Measurements from ENCODE around the gene INVS. TPM values are rescaled to one million over a fixed set of nuclear protein-coding genes. Genes with fewer than 3 reads are reported as not detected.
A peak's percentile ranks its signal among the peaks of the same experiment; 100 is the strongest.
"Not testable (repeated sequence)": the region's sequence is repeated elsewhere in the genome, so short reads cannot be mapped to it uniquely, and the experiment has no call there.

Gene INVS
- polyA plus RNA-seq, 3 donors, result 2.9 to 6.7 (median 4.2) TPM

DNA sequence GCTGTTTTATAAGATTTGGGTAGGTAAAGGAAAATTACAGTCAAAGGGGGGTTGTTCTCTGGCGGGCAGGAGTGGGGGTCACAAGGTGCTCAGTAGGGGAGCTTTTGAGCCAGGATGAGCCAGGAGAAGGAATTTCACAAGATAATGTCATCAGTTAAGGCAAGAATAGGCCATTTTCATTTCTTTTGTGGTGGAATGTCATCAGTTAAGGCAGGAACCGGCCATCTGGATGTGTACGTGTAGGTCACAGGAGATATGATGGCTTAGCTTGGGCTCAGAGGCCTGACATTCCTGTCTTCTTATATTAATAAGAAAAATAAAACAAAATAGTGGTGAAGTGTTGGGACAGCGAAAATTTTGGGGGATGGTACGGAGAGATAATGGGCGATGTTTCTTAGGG, 41.3 kb downstream of the INVS start:
- H3K4me1 ChIP-seq (ENCODE audit: control insufficient read depth in 1 of 2, insufficient read depth in 2 of 2, low read length in 2 of 2); H3K4me1 Mint-ChIP-seq; H3K9ac ChIP-seq (ENCODE audit: insufficient read depth, low read length, poor library complexity, severe bottlenecking); H3K4me3 ChIP-seq (replicated peaks in 1 of 3; ENCODE audit: low read depth in 2 of 3, low read length in 3 of 3); H3K27ac ChIP-seq (ENCODE audit: low read depth in 1 of 2, low read length in 2 of 2); H3K27me3 Mint-ChIP-seq (ENCODE audit: low read depth in 3 of 3); H3K36me3 Mint-ChIP-seq; DNase-seq; H3K9me3 Mint-ChIP-seq; H3K4me3 Mint-ChIP-seq; H3K36me3 ChIP-seq (replicated peaks in 1 of 2; ENCODE audit: control insufficient read depth in 1 of 2, insufficient read depth in 2 of 2, low read length in 2 of 2); H3K27ac Mint-ChIP-seq; H3K79me2 ChIP-seq (ENCODE audit: insufficient read depth, low read length); H3K4me2 ChIP-seq (replicated peaks; ENCODE audit: extremely low read depth, low read length, poor library complexity, severe bottlenecking); intact Hi-C loops (cut with micrococcal nuclease); H3K9me3 ChIP-seq (replicated peaks in 1 of 2; ENCODE audit: control insufficient read depth in 1 of 2, insufficient read depth in 1 of 2, low read length in 2 of 2); H3K27me3 ChIP-seq (ENCODE audit: control insufficient read depth in 2 of 2, insufficient read depth in 2 of 2, low read length in 2 of 2); H2AFZ ChIP-seq (ENCODE audit: insufficient read depth, low read depth, low read length, poor library complexity, severe bottlenecking); H4K20me1 ChIP-seq (ENCODE audit: insufficient read depth, low read length): not testable (repeated sequence)
- 88% methylated on average over 3 of the region's 6 CpGs for WGBS (ENCODE audit: insufficient coverage)

DNA sequence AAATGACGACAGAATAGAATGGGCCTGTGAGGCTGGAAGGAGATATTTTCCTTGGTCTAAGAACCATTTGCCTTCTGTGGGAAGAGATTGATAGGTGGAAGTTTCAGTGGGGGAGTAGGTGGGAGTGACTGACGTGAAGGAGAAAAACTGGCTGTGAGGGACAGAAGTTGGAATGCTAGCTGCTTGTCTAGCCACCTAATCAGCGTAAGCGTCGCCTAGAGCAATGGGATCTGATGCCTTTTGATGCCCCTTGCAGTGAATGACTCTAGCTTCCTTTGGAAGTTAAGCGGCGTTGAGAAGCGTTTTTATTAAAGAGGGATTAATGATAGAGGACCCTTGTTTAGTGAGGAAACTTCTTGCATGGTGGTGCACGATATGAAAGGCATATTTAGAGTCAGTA, 42.8 kb downstream of the INVS start:
- H3K9me3 ChIP-seq (replicated peaks in 1 of 2; ENCODE audit: control insufficient read depth in 1 of 2, insufficient read depth in 1 of 2, low read length in 2 of 2); H3K27ac Mint-ChIP-seq; H3K4me3 ChIP-seq (replicated peaks in 1 of 3; ENCODE audit: low read depth in 2 of 3, low read length in 3 of 3); H3K4me1 Mint-ChIP-seq; DNase-seq; H3K36me3 ChIP-seq (replicated peaks in 1 of 2; ENCODE audit: control insufficient read depth in 1 of 2, insufficient read depth in 2 of 2, low read length in 2 of 2); H3K4me2 ChIP-seq (replicated peaks; ENCODE audit: extremely low read depth, low read length, poor library complexity, severe bottlenecking); H3K9ac ChIP-seq (ENCODE audit: insufficient read depth, low read length, poor library complexity, severe bottlenecking); intact Hi-C loops (cut with micrococcal nuclease); H2AFZ ChIP-seq (ENCODE audit: insufficient read depth, low read depth, low read length, poor library complexity, severe bottlenecking); H3K27me3 ChIP-seq (ENCODE audit: control insufficient read depth in 2 of 2, insufficient read depth in 2 of 2, low read length in 2 of 2); H3K4me3 Mint-ChIP-seq; H3K36me3 Mint-ChIP-seq; H3K27me3 Mint-ChIP-seq (ENCODE audit: low read depth in 3 of 3); H3K27ac ChIP-seq (ENCODE audit: low read depth in 1 of 2, low read length in 2 of 2); H3K4me1 ChIP-seq (ENCODE audit: control insufficient read depth in 1 of 2, insufficient read depth in 2 of 2, low read length in 2 of 2); H3K9me3 Mint-ChIP-seq; H3K79me2 ChIP-seq (ENCODE audit: insufficient read depth, low read length); H4K20me1 ChIP-seq (ENCODE audit: insufficient read depth, low read length): not testable (repeated sequence)
- 92% methylated on average over 8 of the region's 9 CpGs for WGBS (ENCODE audit: insufficient coverage)

DNA sequence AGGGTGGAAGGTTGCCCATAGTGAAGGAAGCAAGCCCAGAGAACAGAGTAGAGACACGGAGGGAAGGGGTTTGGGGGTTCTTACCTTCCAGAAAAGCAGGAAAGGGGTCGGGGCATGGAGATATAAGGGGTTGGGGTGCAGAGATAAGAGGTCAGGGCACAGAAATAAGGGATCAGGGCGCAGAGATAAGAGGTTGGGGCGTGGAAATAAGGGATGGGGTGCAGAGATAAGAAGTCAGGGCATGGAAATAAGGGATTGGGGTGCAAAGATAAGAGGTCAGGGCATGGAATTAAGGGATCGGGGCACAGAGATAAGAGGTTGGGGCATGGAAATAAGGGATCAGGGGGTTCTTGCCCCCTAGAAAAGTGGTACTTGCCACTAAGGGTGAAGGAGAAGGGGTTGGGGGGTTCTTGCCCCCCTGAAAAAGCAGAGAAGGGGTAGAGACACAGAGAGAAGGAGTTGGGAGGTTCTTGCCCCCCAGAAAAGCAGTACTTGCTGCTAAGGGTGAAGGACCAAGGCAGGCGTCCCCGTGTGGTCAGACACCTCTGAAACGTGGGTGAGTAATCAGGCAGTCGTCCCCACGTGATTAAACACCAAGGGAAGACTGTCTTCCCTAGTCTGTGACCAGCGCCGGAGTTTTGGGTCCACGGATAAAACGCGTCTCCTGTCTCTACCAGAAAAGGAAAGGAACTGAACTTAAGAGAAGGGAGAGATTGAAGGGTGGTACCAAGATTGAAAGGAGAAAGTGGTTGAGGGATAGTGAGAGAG, 46.3 kb downstream of the INVS start:
- 91% methylated on average over 15 of the region's 15 CpGs for WGBS (ENCODE audit: insufficient coverage)
- H3K36me3 ChIP-seq (replicated peaks in 1 of 2; ENCODE audit: control insufficient read depth in 1 of 2, insufficient read depth in 2 of 2, low read length in 2 of 2); H4K20me1 ChIP-seq (ENCODE audit: insufficient read depth, low read length); H3K27me3 Mint-ChIP-seq (ENCODE audit: low read depth in 3 of 3); H3K4me1 Mint-ChIP-seq; H3K79me2 ChIP-seq (ENCODE audit: insufficient read depth, low read length); H3K27me3 ChIP-seq (ENCODE audit: control insufficient read depth in 2 of 2, insufficient read depth in 2 of 2, low read length in 2 of 2); H3K4me3 ChIP-seq (replicated peaks in 1 of 3; ENCODE audit: low read depth in 2 of 3, low read length in 3 of 3); intact Hi-C loops (cut with micrococcal nuclease); DNase-seq; H3K27ac ChIP-seq (ENCODE audit: low read depth in 1 of 2, low read length in 2 of 2); H3K36me3 Mint-ChIP-seq; H3K9ac ChIP-seq (ENCODE audit: insufficient read depth, low read length, poor library complexity, severe bottlenecking); H3K9me3 Mint-ChIP-seq; H3K4me2 ChIP-seq (replicated peaks; ENCODE audit: extremely low read depth, low read length, poor library complexity, severe bottlenecking); H2AFZ ChIP-seq (ENCODE audit: insufficient read depth, low read depth, low read length, poor library complexity, severe bottlenecking); H3K4me1 ChIP-seq (ENCODE audit: control insufficient read depth in 1 of 2, insufficient read depth in 2 of 2, low read length in 2 of 2); H3K9me3 ChIP-seq (replicated peaks in 1 of 2; ENCODE audit: control insufficient read depth in 1 of 2, insufficient read depth in 1 of 2, low read length in 2 of 2); H3K4me3 Mint-ChIP-seq: not testable (repeated sequence)
- H3K27ac Mint-ChIP-seq, result peak overlapping the region in 2 of 7 donors; percentile 3 to 21

DNA sequence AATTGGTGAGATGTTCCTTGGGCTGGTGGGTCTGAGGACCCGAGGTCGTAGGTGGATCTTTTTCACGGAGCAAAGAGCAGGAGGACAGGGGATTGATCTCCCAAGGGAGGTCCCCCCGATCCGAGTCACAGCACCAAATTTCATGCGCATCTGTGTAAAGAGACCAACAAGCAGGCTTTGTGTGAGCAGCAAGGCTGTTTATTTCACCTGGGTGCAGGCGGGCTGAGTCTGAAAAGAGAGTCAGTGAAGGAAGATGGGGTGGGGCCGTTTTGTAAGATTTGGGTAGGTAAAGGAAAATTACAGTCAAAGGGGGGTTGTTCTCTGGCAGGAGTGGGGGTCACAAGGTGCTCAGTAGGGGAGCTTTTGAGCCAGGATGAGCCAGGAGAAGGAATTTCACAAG, 46.9 kb downstream of the INVS start:
- H4K20me1 ChIP-seq (ENCODE audit: insufficient read depth, low read length); H3K9me3 ChIP-seq (replicated peaks in 1 of 2; ENCODE audit: control insufficient read depth in 1 of 2, insufficient read depth in 1 of 2, low read length in 2 of 2); H3K27me3 ChIP-seq (ENCODE audit: control insufficient read depth in 2 of 2, insufficient read depth in 2 of 2, low read length in 2 of 2); H3K4me3 ChIP-seq (replicated peaks in 1 of 3; ENCODE audit: low read depth in 2 of 3, low read length in 3 of 3); DNase-seq; H3K4me3 Mint-ChIP-seq; H2AFZ ChIP-seq (ENCODE audit: insufficient read depth, low read depth, low read length, poor library complexity, severe bottlenecking); H3K36me3 Mint-ChIP-seq; H3K9ac ChIP-seq (ENCODE audit: insufficient read depth, low read length, poor library complexity, severe bottlenecking); H3K27ac ChIP-seq (ENCODE audit: low read depth in 1 of 2, low read length in 2 of 2); intact Hi-C loops (cut with micrococcal nuclease); H3K4me1 Mint-ChIP-seq; H3K4me1 ChIP-seq (ENCODE audit: control insufficient read depth in 1 of 2, insufficient read depth in 2 of 2, low read length in 2 of 2); H3K9me3 Mint-ChIP-seq; H3K79me2 ChIP-seq (ENCODE audit: insufficient read depth, low read length); H3K4me2 ChIP-seq (replicated peaks; ENCODE audit: extremely low read depth, low read length, poor library complexity, severe bottlenecking); H3K36me3 ChIP-seq (replicated peaks in 1 of 2; ENCODE audit: control insufficient read depth in 1 of 2, insufficient read depth in 2 of 2, low read length in 2 of 2); H3K27me3 Mint-ChIP-seq (ENCODE audit: low read depth in 3 of 3): not testable (repeated sequence)
- 96% methylated on average over 7 of the region's 8 CpGs for WGBS (ENCODE audit: insufficient coverage)
- H3K27ac Mint-ChIP-seq, result peak overlapping the region in 1 of 7 donors; percentile 21
